Activated T-helper 1 cell treated with anti-CD3 and anti-CD28 coated beads, Interleukin-12 subunit alpha, Interleukin-12 subunit beta, Interleukin-2, Interleukin-4 antibody, amounts not matched to agents 30 ng/mL and 10 ng/mL and 1 ng/mL, durations not matched to agents 14 hours and 24 hours and 36 hours (primary cell): ENCODE results near the gene ANGPTL4. TPM values are rescaled to one million over a fixed set of nuclear protein-coding genes. Genes with fewer than 3 reads are reported as not detected.

Experiments
- DNase-seq: peaks from one replicate; pipeline ENCODE4 v3.0.0; 2021; ENCODE audit warnings: low spot score
- H3K27ac Mint-ChIP-seq: one replicate; pipeline ENCODE4 v1.8.0; 2021; ENCODE audit warnings: mild to moderate bottlenecking, mixed read lengths
- H3K27me3 Mint-ChIP-seq: one replicate; pipeline ENCODE4 v1.8.0; 2022; ENCODE audit warnings: mild to moderate bottlenecking, moderate library complexity, mixed read lengths; ENCODE audit not compliant: insufficient read depth
- H3K36me3 Mint-ChIP-seq: one replicate; pipeline ENCODE4 v1.8.0; 2021; ENCODE audit warnings: low read depth, mixed read lengths
- H3K4me1 Mint-ChIP-seq: one replicate; pipeline ENCODE4 v1.8.0; 2021; ENCODE audit warnings: low read depth, mixed read lengths
- H3K4me3 Mint-ChIP-seq: one replicate; pipeline ENCODE4 v1.8.0; 2021; ENCODE audit warnings: mild to moderate bottlenecking, moderate library complexity, mixed read lengths
- H3K9me3 Mint-ChIP-seq: one replicate; pipeline ENCODE4 v1.8.0; 2021; ENCODE audit warnings: mixed read lengths
- intact Hi-C: fragments of 100-400 bp; cut with micrococcal nuclease; formaldehyde crosslinking; loops from one replicate; pipeline ENCODE4 v1.15.1; 2024
- total RNA-seq: library from RNA; stranded (reverse); gene quantifications from 2 replicates; pipeline ENCODE4 v1.2.3, GENCODE V29; 2022

Gene ANGPTL4
- total RNA-seq, 1 donor from 2014 or later: 3.8 TPM

GRCh38 chr19:8392017-8392591 lies 28.1 kb downstream of the ANGPTL4 start:
- Mint-ChIP-seq H3K36me3 (peaks cover under 1% of the 10 kb centered on the region), H3K4me1 (peaks cover 11% of the 10 kb centered on the region), H3K27me3 (no peaks in the 10 kb centered on the region), H3K27ac (no peak overlapping the region), H3K9me3 (no peaks in the 10 kb centered on the region), H3K4me3 (peak overlapping the region; percentile 15)
- no peak for DNase-seq
- intact Hi-C loops: loop anchor here (5.0 kb wide), 1 partner anchor 440 kb away; the partner anchor contains the start of genes MBD3L1 and ZNF558

- H3K27ac Mint-ChIP-seq: no peak overlapping the region
- no peak overlapping the region for H3K4me3 Mint-ChIP-seq
- H3K27me3 Mint-ChIP-seq: no peaks in the 10 kb centered on the region
- peaks cover 14% of the 10 kb centered on the region for H3K4me1 Mint-ChIP-seq
- H3K9me3 Mint-ChIP-seq: no peaks in the 10 kb centered on the region
- intact Hi-C loops: loop anchor here (5.0 kb wide), 1 partner anchor 439 kb away; the partner anchor contains the start of genes MBD3L1 and ZNF558
- no peak for DNase-seq
- H3K36me3 Mint-ChIP-seq: peaks cover 2% of the 10 kb centered on the region
Measured at GRCh38 chr19:8393192-8393870, 29.4 kb downstream of the ANGPTL4 start.

- intact Hi-C loops: loop anchor here (5.0 kb wide), 1 partner anchor 438 kb away; the partner anchor contains the start of genes MBD3L1 and ZNF558
- Mint-ChIP-seq H3K27ac (no peak overlapping the region), H3K4me3 (no peak overlapping the region), H3K27me3 (no peaks in the 10 kb centered on the region), H3K4me1 (peaks cover 14% of the 10 kb centered on the region), H3K36me3 (peaks cover 2% of the 10 kb centered on the region), H3K9me3 (no peaks in the 10 kb centered on the region)
- DNase-seq: no peak
Measured at GRCh38 chr19:8393871-8394250, 29.9 kb downstream of the ANGPTL4 start.

GRCh38 chr19:8395621-8396082 lies 31.7 kb downstream of the ANGPTL4 start:
- Mint-ChIP-seq H3K36me3 (peaks cover 2% of the 10 kb centered on the region), H3K4me1 (peaks cover 14% of the 10 kb centered on the region), H3K27ac (no peak overlapping the region), H3K9me3 (no peaks in the 10 kb centered on the region), H3K4me3 (no peak overlapping the region), H3K27me3 (no peaks in the 10 kb centered on the region)
- no peak for DNase-seq
- intact Hi-C loops: loop anchor here (1.0 kb wide), 1 partner anchor 41 kb away; no protein-coding TSS in a partner anchor

- intact Hi-C loops: loop anchor here (1.0 kb wide), 1 partner anchor 42 kb away; no protein-coding TSS in a partner anchor
- Mint-ChIP-seq H3K4me1 (peaks cover 14% of the 10 kb centered on the region), H3K27ac (no peak overlapping the region), H3K27me3 (no peaks in the 10 kb centered on the region), H3K4me3 (no peak overlapping the region), H3K36me3 (peaks cover 2% of the 10 kb centered on the region), H3K9me3 (no peaks in the 10 kb centered on the region)
- no peak for DNase-seq
Measured at GRCh38 chr19:8396185-8396562, 32.2 kb downstream of the ANGPTL4 start.

- Mint-ChIP-seq H3K4me3 (no peak overlapping the region), H3K9me3 (no peaks in the 10 kb centered on the region), H3K27ac (peak overlapping the region; percentile 27)
Measured at GRCh38 chr19:8396563-8397203, 32.7 kb downstream of the ANGPTL4 start.

GRCh38 chr19:8397271-8397670 lies 33.3 kb downstream of the ANGPTL4 start:
- H3K4me1 Mint-ChIP-seq: peaks cover 14% of the 10 kb centered on the region
- no peak overlapping the region for H3K4me3 Mint-ChIP-seq
- intact Hi-C loops: no loop called here
- no peak for DNase-seq
- H3K36me3 Mint-ChIP-seq: peaks cover 2% of the 10 kb centered on the region
- no peaks in the 10 kb centered on the region for H3K27me3 Mint-ChIP-seq
- no peaks in the 10 kb centered on the region for H3K9me3 Mint-ChIP-seq
- no peak overlapping the region for H3K27ac Mint-ChIP-seq

More at GRCh38 chr19:8396563-8397203, 32.7 kb downstream of the ANGPTL4 start:
- H3K4me1 Mint-ChIP-seq: peaks cover 14% of the 10 kb centered on the region
- no peaks in the 10 kb centered on the region for H3K27me3 Mint-ChIP-seq
- DNase-seq: peak; percentile 59
- intact Hi-C loops: loop anchor here (1.0 kb wide), 1 partner anchor 42 kb away; no protein-coding TSS in a partner anchor
- H3K36me3 Mint-ChIP-seq: peaks cover 2% of the 10 kb centered on the region

- H3K27me3 Mint-ChIP-seq: no peaks in the 10 kb centered on the region
- H3K4me3 Mint-ChIP-seq: no peak overlapping the region
- H3K36me3 Mint-ChIP-seq: peaks cover 2% of the 10 kb centered on the region
- DNase-seq: no peak
- intact Hi-C loops: no loop called here
- H3K9me3 Mint-ChIP-seq: no peaks in the 10 kb centered on the region
- H3K4me1 Mint-ChIP-seq: peaks cover 14% of the 10 kb centered on the region
- no peak overlapping the region for H3K27ac Mint-ChIP-seq
Measured at GRCh38 chr19:8397746-8398310, 33.9 kb downstream of the ANGPTL4 start.

- H3K9me3 Mint-ChIP-seq: no peaks in the 10 kb centered on the region
- H3K27me3 Mint-ChIP-seq: no peaks in the 10 kb centered on the region
- H3K36me3 Mint-ChIP-seq: peaks cover 2% of the 10 kb centered on the region
- peaks cover 14% of the 10 kb centered on the region for H3K4me1 Mint-ChIP-seq
- H3K27ac Mint-ChIP-seq: no peak overlapping the region
- intact Hi-C loops: no loop called here
- no peak overlapping the region for H3K4me3 Mint-ChIP-seq
- no peak for DNase-seq
Measured at GRCh38 chr19:8398311-8398771, 34.4 kb downstream of the ANGPTL4 start.

GRCh38 chr19:8399681-8400188 lies 35.8 kb downstream of the ANGPTL4 start:
- intact Hi-C loops: no loop called here
- DNase-seq: no peak
- Mint-ChIP-seq H3K9me3 (no peaks in the 10 kb centered on the region), H3K27ac (no peak overlapping the region), H3K4me3 (no peak overlapping the region), H3K4me1 (peaks cover 14% of the 10 kb centered on the region), H3K36me3 (peaks cover 6% of the 10 kb centered on the region), H3K27me3 (no peaks in the 10 kb centered on the region)

GRCh38 chr19:8401981-8402411 lies 38.0 kb downstream of the ANGPTL4 start:
- intact Hi-C loops: no loop called here
- no peak overlapping the region for H3K27ac Mint-ChIP-seq
- H3K36me3 Mint-ChIP-seq: peaks cover 6% of the 10 kb centered on the region
- H3K4me1 Mint-ChIP-seq: peaks cover 4% of the 10 kb centered on the region
- no peak overlapping the region for H3K4me3 Mint-ChIP-seq
- no peaks in the 10 kb centered on the region for H3K9me3 Mint-ChIP-seq
- no peak for DNase-seq
- no peaks in the 10 kb centered on the region for H3K27me3 Mint-ChIP-seq

GRCh38 chr19:8403098-8403819 lies 39.3 kb downstream of the ANGPTL4 start:
- Mint-ChIP-seq H3K27ac (no peak overlapping the region), H3K4me3 (no peak overlapping the region), H3K9me3 (no peaks in the 10 kb centered on the region), H3K4me1 (no peaks in the 10 kb centered on the region), H3K36me3 (peaks cover 3% of the 10 kb centered on the region), H3K27me3 (no peaks in the 10 kb centered on the region)
- DNase-seq: no peak
- intact Hi-C loops: no loop called here
